HG03159 (cell line): ENCODE results near the gene ANXA2.
"Not testable (repeated sequence)": the region's sequence is repeated elsewhere in the genome, so short reads cannot be mapped to it uniquely, and the experiment has no call there.

Experiments used
- ATAC-seq: cut with Tn5 transposase; IDR thresholded peaks from one replicate; pipeline ENCODE4 v1.9.1; 2021; ENCODE audit warnings: mild to moderate bottlenecking, moderate library complexity; ENCODE audit not compliant: unreplicated experiment

ANXA2 gene

DNA sequence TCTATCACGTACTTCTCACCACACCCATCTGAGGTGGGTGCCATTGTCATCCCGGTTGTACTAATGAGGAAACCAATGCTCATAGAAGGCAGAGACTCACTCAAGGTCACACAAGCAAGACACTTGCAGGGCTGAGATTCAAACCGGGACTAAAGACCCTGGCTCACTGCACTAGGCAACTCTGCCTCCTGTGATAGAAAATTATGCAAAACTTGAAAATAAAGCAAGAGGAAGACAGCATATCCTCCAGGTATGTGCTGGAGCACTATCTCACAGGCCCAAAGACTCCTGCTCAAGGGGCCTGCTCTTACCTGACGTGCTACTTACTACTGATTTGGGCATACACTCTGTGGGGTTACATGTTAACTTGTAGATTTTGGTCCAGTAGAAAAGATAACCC, 25.6 kb downstream of the ANXA2 start:
- no peak for ATAC-seq

GRCh38 chr15:60371175-60372051, 26.4 kb downstream of the ANXA2 start:
- ATAC-seq, result no peak

GRCh38 chr15:60370869-60371136, 27.0 kb downstream of the ANXA2 start:
- no peak for ATAC-seq

DNA sequence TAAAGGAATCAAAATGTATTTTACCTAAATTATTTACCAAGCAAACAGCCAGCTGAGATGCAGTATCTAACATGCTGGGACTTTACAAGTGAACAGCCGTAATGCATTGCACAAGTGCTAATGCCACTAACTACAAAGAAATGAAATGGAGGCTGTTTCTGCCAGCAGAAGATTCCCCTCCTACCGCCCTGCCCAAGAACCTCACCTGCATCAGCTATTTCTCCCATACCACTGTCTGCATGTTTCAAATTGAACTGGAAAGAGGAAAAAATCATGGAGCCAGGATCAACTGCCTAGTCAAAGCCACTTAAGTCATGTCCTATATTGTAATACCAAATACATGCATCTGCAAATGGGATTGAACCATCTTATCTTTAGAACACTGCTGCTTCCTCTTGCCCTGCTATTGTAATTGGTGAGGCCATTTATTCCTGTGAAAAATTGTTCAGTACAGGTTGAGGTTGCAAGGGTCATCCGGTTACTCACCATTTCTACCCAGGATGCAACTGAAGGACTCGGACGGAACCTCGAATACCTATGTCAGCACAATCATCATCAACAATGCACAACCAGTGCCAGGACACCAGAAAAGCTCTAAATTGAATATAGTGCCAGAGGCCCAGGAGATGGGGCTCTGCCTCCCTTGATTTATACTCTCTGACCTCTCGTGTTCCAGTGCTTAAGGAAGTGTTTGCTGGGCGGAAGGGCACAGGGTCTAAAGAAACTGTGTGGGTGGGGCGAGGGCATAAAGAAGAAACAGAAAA, 27.5 kb downstream of the ANXA2 start:
- no peak for ATAC-seq

GRCh38 chr15:60369696-60370095, 28.1 kb downstream of the ANXA2 start:
- no peak for ATAC-seq

DNA sequence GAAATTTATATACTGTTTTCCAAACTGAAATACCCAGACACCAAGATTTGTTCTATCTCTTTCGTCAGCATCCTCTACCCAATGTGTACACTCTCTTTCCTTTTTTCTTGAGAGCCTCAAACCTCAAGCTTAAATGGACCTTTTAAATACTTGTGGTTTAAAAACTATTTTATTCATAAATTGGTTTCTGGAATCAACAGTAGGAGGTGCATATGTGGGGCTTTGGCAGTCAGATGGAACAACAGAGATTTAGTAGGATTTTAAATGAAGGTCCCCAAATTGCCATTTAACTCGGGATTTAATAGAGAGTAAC, 33.2 kb downstream of the ANXA2 start:
- ATAC-seq, result no peak

DNA sequence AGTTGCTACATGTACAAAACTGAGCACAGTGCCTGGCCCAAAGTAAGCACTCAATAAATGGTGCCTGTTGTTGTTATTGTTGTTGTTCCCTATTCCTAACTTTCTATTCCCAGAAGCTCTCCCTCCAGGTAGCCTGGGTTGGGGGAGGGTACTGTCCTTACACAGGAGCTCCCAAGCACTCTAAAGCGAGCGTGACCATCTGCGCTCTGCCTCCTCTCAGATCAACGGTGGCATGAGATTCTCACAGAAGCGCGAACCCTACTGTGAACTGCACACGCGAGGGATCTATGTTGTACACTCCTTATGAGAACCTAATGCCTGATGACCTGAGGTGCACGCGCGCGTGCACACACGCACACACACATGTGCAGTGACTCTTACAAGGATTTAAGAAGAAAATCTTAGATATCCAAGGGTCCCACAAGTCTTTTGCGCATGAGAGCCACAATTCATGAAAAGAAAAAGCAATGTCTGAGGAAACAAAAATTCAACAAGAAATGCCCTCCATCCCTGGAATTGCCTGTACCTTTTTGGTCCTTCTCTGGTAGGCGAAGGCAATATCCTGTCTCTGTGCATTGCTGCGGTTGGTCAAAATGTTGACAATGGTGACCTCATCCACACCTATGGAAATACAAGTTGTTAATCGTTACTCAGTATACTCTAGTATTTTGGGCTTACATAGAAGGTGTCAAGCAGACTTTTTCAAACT, 33.7 kb downstream of the ANXA2 start:
- no peak for ATAC-seq

- no peak for ATAC-seq
Observed at GRCh38 chr15:60363087-60363549, 34.7 kb downstream of the ANXA2 start.

DNA sequence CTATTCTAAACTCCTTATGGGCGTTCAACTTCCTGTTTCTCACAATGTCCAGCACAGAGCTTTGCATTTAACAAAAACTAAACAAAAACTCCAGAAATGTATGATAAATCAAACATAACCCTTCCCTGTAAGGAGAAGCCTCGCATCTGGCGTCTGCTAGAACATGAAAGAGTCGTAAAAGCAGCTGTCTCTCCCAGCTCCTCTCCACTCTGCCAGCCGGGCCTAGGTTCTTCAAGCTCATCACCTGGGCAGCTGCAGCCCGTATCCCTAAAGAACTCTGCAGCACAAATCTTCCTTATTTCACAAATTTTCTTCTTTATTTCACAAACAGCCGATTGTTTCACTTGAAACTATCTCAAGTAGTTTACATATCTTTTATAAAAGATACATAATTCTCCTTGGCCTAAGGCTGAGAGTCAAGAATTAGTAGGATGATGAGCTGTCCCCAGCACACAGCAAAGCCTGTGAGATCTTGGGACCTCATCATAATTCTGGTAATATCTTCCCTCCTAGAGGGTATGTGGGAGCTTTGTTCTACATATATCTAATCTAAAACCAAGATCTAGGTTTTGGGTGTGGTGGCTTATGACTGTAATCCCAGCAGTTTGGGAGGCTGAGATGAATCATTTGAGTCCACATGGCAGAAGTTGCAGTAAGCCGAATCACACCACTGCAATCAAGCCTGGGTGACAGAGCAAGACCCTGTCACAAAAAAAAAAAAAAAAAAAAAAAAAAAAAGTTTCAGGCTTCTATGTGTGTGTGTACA, 35.3 kb downstream of the ANXA2 start:
- ATAC-seq, result no peak

GRCh38 chr15:60359738-60360137, 38.0 kb downstream of the ANXA2 start:
- not testable (repeated sequence) for ATAC-seq

DNA sequence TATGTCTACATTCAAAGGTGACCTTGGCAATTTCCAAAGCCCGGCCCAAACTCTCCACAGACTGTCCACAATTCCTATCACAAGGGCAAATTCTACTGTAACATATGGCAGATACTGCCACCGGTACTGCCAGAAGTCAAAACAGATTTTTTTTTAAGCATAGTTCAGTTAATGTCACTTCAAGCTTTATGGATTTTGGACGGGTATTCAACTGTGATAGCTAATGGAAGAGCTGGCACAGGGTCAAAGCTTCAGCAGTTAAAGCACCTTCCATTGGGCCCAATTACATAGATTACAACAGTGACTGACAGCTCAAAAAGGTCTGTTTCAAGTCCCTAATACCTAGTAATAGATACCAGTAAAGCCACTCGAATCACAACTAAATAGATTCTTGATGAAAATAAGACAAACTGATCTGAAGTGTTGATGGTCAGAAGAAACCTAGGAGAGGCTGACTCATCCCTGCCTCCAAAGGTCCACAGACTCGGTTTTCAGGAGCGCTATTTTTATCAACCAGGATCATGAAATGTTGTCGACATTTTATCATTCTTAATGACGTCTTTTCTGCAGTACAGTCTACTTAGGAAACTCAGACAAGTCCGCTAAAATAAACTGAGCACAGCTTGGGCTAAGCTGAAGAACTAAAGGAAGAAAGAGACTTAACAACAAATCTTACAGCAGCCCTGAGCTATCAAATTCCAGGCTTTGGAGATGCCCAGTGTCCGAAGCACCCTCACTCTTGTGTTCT, 38.7 kb downstream of the ANXA2 start:
- no peak for ATAC-seq

- ATAC-seq, result no peak
Observed at GRCh38 chr15:60356832-60357231, 41.0 kb downstream of the ANXA2 start.

DNA sequence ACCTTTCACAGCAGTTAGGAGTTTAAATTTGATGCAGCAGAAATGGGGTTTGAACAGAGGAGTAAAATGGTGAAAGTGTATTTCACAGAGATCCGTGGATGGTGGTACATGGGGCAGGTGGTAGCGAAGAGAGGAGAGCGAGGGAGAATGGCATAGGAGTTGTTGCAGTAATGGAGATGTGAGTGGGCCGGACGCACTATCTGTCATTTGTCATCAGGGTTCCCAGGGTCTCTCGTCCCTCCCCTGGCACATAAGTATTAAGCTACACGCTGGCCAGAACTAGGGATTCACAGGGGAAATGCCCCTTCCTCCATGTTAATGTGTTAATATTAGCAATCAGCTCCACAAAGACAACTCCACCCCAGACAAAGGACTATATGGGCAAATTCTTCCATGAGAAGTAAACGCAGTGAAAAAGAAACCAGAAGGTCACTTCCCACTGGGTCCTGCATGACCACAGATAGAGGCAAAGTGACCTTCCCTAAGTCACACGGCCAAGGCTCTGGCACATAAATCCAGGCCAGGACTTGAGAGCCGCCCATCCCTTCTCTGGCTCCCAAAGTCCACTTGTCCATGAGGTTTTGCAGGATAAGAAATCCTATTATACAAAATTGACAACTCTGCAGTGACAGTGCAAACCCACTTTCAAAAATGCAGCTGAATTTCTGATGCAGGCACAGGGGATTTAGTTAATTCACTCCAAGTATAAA, 42.5 kb downstream of the ANXA2 start:
- no peak for ATAC-seq

DNA sequence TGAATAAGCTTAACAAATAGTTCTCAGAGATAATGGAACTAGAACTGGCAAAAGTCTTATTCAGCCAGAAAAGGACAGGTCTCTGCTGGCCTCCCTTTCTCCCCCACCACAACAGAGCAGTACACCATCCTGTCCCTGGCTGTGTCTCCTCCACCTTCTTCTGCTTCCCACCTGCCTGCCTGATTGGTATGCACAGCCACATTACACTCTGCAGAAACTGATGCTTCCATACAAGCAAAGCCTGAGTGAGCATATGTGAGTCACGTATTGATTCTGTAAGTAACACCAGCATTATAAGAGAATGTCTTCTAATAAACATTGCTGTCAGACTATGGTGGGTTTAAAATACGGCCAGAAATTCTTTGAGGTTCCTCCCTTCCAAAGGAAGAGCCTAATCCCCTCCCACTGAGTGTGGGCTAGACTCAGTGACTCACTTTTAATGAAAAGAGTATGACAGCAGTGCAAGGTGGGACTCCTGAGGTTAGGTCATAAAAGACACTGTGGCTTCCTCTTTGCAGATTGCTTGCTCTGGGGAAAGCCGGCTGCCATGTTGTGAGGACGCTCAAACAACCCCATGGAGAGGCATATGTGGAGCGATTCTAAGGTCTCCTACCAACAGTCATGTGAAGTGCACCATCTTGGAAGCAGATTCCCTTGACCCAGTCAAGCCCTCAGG, 44.4 kb downstream of the ANXA2 start:
- ATAC-seq, result no peak

DNA sequence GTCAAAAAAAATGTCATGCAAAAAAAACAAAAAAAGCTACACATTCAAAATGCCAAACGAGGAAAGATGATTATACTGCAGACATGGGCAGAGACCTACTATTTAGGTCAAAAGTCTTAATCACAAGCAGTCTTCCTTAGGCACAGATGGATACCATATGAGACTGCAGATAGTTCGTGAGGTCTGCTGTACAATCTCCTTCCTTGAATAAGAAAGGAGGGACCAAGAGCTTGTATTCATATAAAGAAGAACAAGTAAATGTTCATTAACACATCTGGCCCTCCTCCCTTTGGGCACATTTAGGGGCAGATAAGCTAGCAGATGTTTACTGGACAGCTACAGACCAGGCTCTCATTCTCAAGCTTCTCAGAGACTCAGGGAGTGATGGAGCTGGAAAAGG, 45.3 kb downstream of the ANXA2 start:
- ATAC-seq, result no peak

GRCh38 chr15:60351066-60351465, 46.7 kb downstream of the ANXA2 start:
- ATAC-seq, result no peak

GRCh38 chr15:60350108-60350507, 47.7 kb downstream of the ANXA2 start:
- ATAC-seq, result no peak

DNA sequence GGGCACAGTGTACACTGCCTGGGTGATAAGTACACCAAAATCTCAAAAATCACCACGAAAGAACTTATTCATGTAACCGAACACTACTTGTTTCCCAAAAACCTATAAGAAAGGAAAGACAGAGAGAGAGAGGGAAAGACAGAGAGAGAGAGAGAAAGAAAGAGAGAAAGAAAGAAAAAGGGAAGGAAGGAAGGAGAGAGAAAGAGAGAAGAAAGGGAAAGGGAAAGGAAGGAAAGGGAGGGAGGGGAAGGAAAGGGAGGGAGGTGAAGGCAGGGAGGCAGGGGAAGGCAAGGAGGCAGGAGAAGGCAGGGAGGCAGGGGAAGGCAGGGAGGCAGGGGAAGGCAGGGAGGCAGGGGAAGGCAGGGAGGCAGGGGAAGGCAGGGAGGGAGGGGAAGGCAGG, 48.2 kb downstream of the ANXA2 start:
- ATAC-seq, result no peak

DNA sequence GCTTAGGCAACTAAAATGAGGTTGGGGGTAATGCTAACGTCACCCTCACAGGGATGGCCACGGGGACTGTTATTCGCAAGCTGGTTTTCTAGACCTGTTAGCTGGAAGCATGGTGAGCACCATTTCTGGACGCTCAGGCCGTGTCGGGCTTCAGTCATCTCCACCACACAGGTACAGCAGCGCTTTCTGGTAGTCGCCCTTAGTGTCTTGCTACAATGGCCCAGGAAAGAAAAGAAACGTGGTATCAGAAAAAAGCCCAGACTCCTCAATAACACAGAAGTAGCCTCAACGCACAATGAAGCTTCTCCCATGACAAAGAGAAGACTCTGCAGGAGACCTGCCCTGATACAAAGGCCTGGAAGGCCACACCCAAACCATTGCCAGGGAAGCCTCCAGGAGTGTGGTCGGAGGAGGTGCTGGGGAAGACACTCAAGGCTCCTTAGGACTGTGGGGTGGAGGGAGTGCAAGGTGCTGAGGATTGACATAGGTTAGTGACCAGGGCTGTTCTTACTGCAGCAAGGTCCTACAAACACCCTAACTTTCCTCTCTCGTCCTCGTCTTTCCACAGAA, 50.2 kb downstream of the ANXA2 start:
- ATAC-seq, result no peak
